ENCODE measurements around the gene KLHL30.

- TF ChIP-seq CTCF (conservative IDR thresholded peaks at IDR 0.05) (no peak), ZFX (IDR thresholded peaks at IDR 0.05) (no peak)
Observed at GRCh38 chr2:238130696-238131628, 7.5 kb upstream of the KLHL30 start.

Measured in C4-2B (cell line).